MCF 10A (cell line): ENCODE results near the gene KRT71. TPM values are rescaled to one million over a fixed set of nuclear protein-coding genes. Genes with fewer than 3 reads are reported as not detected.

Experiments
- BruUV-seq: library from RNA; stranded (reverse); fragments of 400-500 nt; replicated peaks from 2 replicates; lab custom pipeline; 2021; lab: Mats Ljungman, UMichigan
- CTCF ChIA-PET: fragments of 300-600 bp; sonication (Branson Sonifier 250); formaldehyde crosslinking; extraction: SDS; loops from one replicate; lab custom pipeline; 2021; ENCODE audit warnings: antibody characterized with exemption, inconsistent platforms; lab: Yijun Ruan, JAX
- POLR2A ChIA-PET: fragments of 300-600, 350-650 bp; sonication (Branson Sonifier 250); formaldehyde crosslinking; extraction: SDS; loops from one replicate; lab custom pipeline; 2020; ENCODE audit warnings: antibody characterized with exemption, inconsistent platforms; lab: Yijun Ruan, JAX
- DNase-seq: peaks from one replicate; pipeline ENCODE4 v3.0.0-alpha.2; 2018; ENCODE audit not compliant: unreplicated experiment
- H3K27ac Mint-ChIP-seq: one replicate; pipeline ENCODE4 v1.8.0; 2022; ENCODE audit warnings: mild to moderate bottlenecking, low read depth, mixed read lengths; ENCODE audit not compliant: unreplicated experiment
- H3K27me3 Mint-ChIP-seq: one replicate; pipeline ENCODE4 v1.8.0; 2022; ENCODE audit warnings: mixed read lengths; ENCODE audit not compliant: insufficient read depth, unreplicated experiment
- H3K36me3 Mint-ChIP-seq: one replicate; pipeline ENCODE4 v1.8.0; 2022; ENCODE audit warnings: mild to moderate bottlenecking, moderate library complexity, mixed read lengths; ENCODE audit not compliant: insufficient read depth, unreplicated experiment
- H3K4me1 Mint-ChIP-seq: one replicate; pipeline ENCODE4 v1.8.0; 2022; ENCODE audit warnings: mixed read lengths; ENCODE audit not compliant: insufficient read depth, unreplicated experiment
- H3K4me3 Mint-ChIP-seq: one replicate; pipeline ENCODE4 v1.8.0; 2022; ENCODE audit warnings: mild to moderate bottlenecking, moderate library complexity, mixed read lengths; ENCODE audit not compliant: unreplicated experiment
- H3K9me3 Mint-ChIP-seq: one replicate; pipeline ENCODE4 v1.8.0; 2022; ENCODE audit warnings: mixed read lengths; ENCODE audit not compliant: unreplicated experiment
- intact Hi-C: fragments of 100-400 bp; cut with micrococcal nuclease; formaldehyde crosslinking; loops from 2 replicates; pipeline ENCODE4 v1.14.1; 2022
- total RNA-seq: library from RNA; stranded (reverse); gene quantifications from 2 replicates; pipeline ENCODE4 v1.2.3, GENCODE V29; 2022
- TF ChIP-seq, protein P1 (sequence below): fragments of 200-600 bp; IDR thresholded peaks from one replicate; pipeline ENCODE4 v1.8.0; 2022; ENCODE audit warnings: antibody characterized with exemption, mild to moderate bottlenecking; ENCODE audit not compliant: unreplicated experiment

The KRT71 gene
- total RNA-seq, 1 experiment from 2014 or later: not detected

DNA sequence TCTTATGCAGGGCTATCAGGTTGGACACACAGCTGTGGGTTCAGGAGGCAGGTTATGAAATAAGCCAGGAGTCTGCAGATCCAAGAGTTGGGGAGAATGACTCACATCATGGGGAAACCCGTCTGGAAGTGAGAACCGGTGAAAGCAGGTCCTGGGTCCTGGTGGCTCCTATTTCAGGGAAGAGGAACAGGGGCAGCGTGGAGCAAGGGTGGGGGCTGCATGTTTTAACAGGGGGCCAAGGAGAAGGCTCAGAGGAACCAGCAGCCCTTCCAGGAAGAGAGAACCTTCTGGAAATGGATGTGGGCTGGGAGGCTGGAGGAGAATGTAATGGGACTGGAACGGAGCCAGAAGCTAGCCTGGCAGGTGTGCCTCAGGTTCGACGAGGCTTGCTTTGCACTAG is 28.5 kb upstream of the KRT71 start:
- H3K9me3 Mint-ChIP-seq: no peaks in the 10 kb centered on the region
- ChIA-PET CTCF (interaction anchor here (0.7 to 14.9 kb wide), 20 partner anchors 11 to 449 kb away, joined by 3 to 366 read pairs (median 6); partner anchors contain the start of gene KRT5), POLR2A (interaction anchor here (0.7 to 7.5 kb wide), 22 partner anchors 9 to 434 kb away, joined by 3 to 315 read pairs (median 6); partner anchors contain the start of genes KRT5 and KRT6A)
- intact Hi-C loops: loop anchor here (5.0 kb wide), 1 partner anchor 424 kb away; no protein-coding TSS in a partner anchor
- TF ChIP-seq, protein P1, sequence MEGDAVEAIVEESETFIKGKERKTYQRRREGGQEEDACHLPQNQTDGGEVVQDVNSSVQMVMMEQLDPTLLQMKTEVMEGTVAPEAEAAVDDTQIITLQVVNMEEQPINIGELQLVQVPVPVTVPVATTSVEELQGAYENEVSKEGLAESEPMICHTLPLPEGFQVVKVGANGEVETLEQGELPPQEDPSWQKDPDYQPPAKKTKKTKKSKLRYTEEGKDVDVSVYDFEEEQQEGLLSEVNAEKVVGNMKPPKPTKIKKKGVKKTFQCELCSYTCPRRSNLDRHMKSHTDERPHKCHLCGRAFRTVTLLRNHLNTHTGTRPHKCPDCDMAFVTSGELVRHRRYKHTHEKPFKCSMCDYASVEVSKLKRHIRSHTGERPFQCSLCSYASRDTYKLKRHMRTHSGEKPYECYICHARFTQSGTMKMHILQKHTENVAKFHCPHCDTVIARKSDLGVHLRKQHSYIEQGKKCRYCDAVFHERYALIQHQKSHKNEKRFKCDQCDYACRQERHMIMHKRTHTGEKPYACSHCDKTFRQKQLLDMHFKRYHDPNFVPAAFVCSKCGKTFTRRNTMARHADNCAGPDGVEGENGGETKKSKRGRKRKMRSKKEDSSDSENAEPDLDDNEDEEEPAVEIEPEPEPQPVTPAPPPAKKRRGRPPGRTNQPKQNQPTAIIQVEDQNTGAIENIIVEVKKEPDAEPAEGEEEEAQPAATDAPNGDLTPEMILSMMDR: no peak
- H3K27me3 Mint-ChIP-seq: no peaks in the 10 kb centered on the region
- BruUV-seq: no TSS peak
- H3K4me3 Mint-ChIP-seq: no peak overlapping the region
- no peaks in the 10 kb centered on the region for H3K36me3 Mint-ChIP-seq
- peak; percentile 96 for DNase-seq
- H3K27ac Mint-ChIP-seq: no peak overlapping the region
- peaks cover 26% of the 10 kb centered on the region for H3K4me1 Mint-ChIP-seq

DNA sequence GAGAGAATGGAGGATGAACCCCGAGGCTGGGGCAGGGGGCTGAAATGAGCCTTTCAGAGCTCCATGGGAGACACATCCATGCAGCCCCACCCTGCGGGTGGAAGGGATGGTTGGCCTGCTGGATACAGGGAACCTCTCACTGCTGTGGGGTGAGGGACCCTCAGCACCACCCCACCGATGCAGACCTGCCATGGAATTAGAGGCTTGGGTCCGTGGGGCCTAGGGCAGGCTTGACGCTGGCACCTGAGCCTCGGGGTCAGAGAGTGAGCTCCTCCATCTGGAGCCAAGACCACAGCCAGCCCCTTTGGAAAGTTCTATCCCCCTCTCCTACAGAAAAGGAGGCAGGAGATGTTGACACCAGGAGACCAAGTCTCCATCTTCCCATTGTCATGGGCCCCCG is 28.1 kb upstream of the KRT71 start:
- intact Hi-C loops: loop anchor here (5.0 kb wide), 1 partner anchor 424 kb away; no protein-coding TSS in a partner anchor
- POLR2A ChIA-PET: interaction anchor here (0.7 to 7.5 kb wide), 19 partner anchors 10 to 433 kb away, joined by 3 to 315 read pairs (median 7); partner anchors contain the start of genes KRT5 and KRT6A
- no peak overlapping the region for H3K4me3 Mint-ChIP-seq
- no peaks in the 10 kb centered on the region for H3K27me3 Mint-ChIP-seq
- CTCF ChIA-PET: interaction anchor here (0.7 to 14.9 kb wide), 17 partner anchors 9 to 448 kb away, joined by 3 to 366 read pairs (median 5); partner anchors contain the start of gene KRT5
- peaks cover 26% of the 10 kb centered on the region for H3K4me1 Mint-ChIP-seq
- no peaks in the 10 kb centered on the region for H3K36me3 Mint-ChIP-seq
- DNase-seq: peak; percentile 4
- no TSS peak for BruUV-seq
- TF ChIP-seq, protein P1: no peak
- H3K9me3 Mint-ChIP-seq: no peaks in the 10 kb centered on the region
- H3K27ac Mint-ChIP-seq: no peak overlapping the region

DNA sequence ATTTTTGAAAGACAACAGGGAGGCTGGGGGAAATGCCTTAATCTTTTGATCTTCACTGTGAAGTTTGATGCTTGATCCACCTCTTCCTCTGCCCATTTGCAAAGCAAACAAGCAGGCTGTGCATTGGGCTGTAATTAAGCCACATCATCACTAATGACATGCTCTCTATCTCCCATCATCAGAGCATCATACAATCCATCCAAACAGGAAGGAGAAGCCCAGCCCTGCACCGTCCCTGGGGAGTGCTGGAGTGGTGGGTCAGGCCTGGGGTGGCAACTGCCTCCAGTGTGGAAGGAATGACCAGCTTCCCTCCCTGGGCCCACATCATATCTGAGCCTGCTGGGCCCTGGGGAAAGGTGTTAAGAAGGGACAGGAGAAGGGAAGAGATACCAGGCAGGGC is 27.6 kb upstream of the KRT71 start:
- Mint-ChIP-seq H3K36me3 (no peaks in the 10 kb centered on the region), H3K27me3 (no peaks in the 10 kb centered on the region), H3K27ac (no peak overlapping the region), H3K9me3 (no peaks in the 10 kb centered on the region), H3K4me3 (no peak overlapping the region), H3K4me1 (peaks cover 26% of the 10 kb centered on the region)
- ChIA-PET POLR2A (interaction anchor here (0.5 to 7.5 kb wide), 14 partner anchors 10 to 433 kb away, joined by 3 to 315 read pairs (median 6); partner anchors contain the start of genes KRT5 and KRT6A), CTCF (interaction anchor here (0.8 to 14.9 kb wide), 12 partner anchors 9 to 436 kb away, joined by 3 to 366 read pairs (median 4); partner anchors contain the start of gene KRT5)
- intact Hi-C loops: loop anchor here (5.0 kb wide), 1 partner anchor 423 kb away; no protein-coding TSS in a partner anchor
- TF ChIP-seq, protein P1: no peak
- DNase-seq: no peak
- no TSS peak for BruUV-seq
